Measurements from ENCODE around the gene IL25.
"Not testable (repeated sequence)": the region's sequence is repeated elsewhere in the genome, so short reads cannot be mapped to it uniquely, and the experiment has no call there.

The IL25 gene

GRCh38 chr14:23324993-23325392 is 47.6 kb upstream of the IL25 start:
- Histone ChIP-seq H3K9ac (ENCODE audit: low read depth, low read length, poor library complexity, severe bottlenecking) (no peak overlapping the region), H3K9me3 (ENCODE audit: insufficient read depth, low read depth, low read length) (no peaks in the 10 kb centered on the region), H3K4me1 (ENCODE audit: insufficient read depth, low read length, poor library complexity, severe bottlenecking) (peaks cover 24% of the 10 kb centered on the region), H3K27me3 (ENCODE audit: insufficient read depth, low read length, poor library complexity, severe bottlenecking) (no peaks in the 10 kb centered on the region), H3K4me3 (ENCODE audit: low read length, poor library complexity, severe bottlenecking) (no peak overlapping the region), H3F3A (ENCODE audit: low read depth) (peaks cover 11% of the 10 kb centered on the region; the same call in 1 of the 2 replicates), H3K4me2 (ENCODE audit: low read depth, low read length, poor library complexity, severe bottlenecking) (peak overlapping the region; percentile 99), H3K9me2 (replicated peaks; ENCODE audit: low read depth, low read length) (no peaks in the 10 kb centered on the region), H2AFZ (ENCODE audit: low read length) (no peak overlapping the region), H3K36me3 (ENCODE audit: insufficient read depth, low read length) (peaks cover 25% of the 10 kb centered on the region; the same call in 1 of the 2 replicates), H3K79me2 (ENCODE audit: insufficient read depth, low read length) (peaks cover 36% of the 10 kb centered on the region), H4K20me1 (ENCODE audit: insufficient read depth, low read length, poor library complexity, severe bottlenecking) (peaks cover 34% of the 10 kb centered on the region)
- TF ChIP-seq EZH2phosphoT487 (IDR thresholded peaks at IDR 0.05; ENCODE audit: borderline replicate concordance) (no peak), CTCF (conservative IDR thresholded peaks at IDR 0.05; ENCODE audit: low read length) (no peak)

GRCh38 chr14:23325746-23326145 is 46.9 kb upstream of the IL25 start:
- peaks cover 25% of the 10 kb centered on the region; the same call in 1 of the 2 replicates for H3K36me3 ChIP-seq (ENCODE audit: insufficient read depth, low read length)
- H4K20me1 ChIP-seq (ENCODE audit: insufficient read depth, low read length, poor library complexity, severe bottlenecking) = peaks cover 34% of the 10 kb centered on the region
- H3K4me2 ChIP-seq (ENCODE audit: low read depth, low read length, poor library complexity, severe bottlenecking); H3K27me3 ChIP-seq (ENCODE audit: insufficient read depth, low read length, poor library complexity, severe bottlenecking); H2AFZ ChIP-seq (ENCODE audit: low read length); H3K9ac ChIP-seq (ENCODE audit: low read depth, low read length, poor library complexity, severe bottlenecking); H3K4me3 ChIP-seq (ENCODE audit: low read length, poor library complexity, severe bottlenecking); H3K9me3 ChIP-seq (ENCODE audit: insufficient read depth, low read depth, low read length); H3K9me2 ChIP-seq (replicated peaks; ENCODE audit: low read depth, low read length): not testable (repeated sequence)
- H3K4me1 ChIP-seq (ENCODE audit: insufficient read depth, low read length, poor library complexity, severe bottlenecking) = peaks cover 18% of the 10 kb centered on the region
- H3F3A ChIP-seq (ENCODE audit: low read depth) = peaks cover 11% of the 10 kb centered on the region; the same call in 1 of the 2 replicates
- peaks cover 36% of the 10 kb centered on the region for H3K79me2 ChIP-seq (ENCODE audit: insufficient read depth, low read length)

- H3K9me2 ChIP-seq (replicated peaks; ENCODE audit: low read depth, low read length) = no peaks in the 10 kb centered on the region
- H3K9me3 ChIP-seq (ENCODE audit: insufficient read depth, low read depth, low read length) = no peaks in the 10 kb centered on the region
- no peak overlapping the region for H3K9ac ChIP-seq (ENCODE audit: low read depth, low read length, poor library complexity, severe bottlenecking)
- H4K20me1 ChIP-seq (ENCODE audit: insufficient read depth, low read length, poor library complexity, severe bottlenecking) = peaks cover 34% of the 10 kb centered on the region
- peaks cover 11% of the 10 kb centered on the region; the same call in 1 of the 2 replicates for H3F3A ChIP-seq (ENCODE audit: low read depth)
- peaks cover 25% of the 10 kb centered on the region; the same call in 1 of the 2 replicates for H3K36me3 ChIP-seq (ENCODE audit: insufficient read depth, low read length)
- no peak overlapping the region for H3K4me3 ChIP-seq (ENCODE audit: low read length, poor library complexity, severe bottlenecking)
- no peak overlapping the region for H3K4me2 ChIP-seq (ENCODE audit: low read depth, low read length, poor library complexity, severe bottlenecking)
- H3K4me1 ChIP-seq (ENCODE audit: insufficient read depth, low read length, poor library complexity, severe bottlenecking) = peaks cover 18% of the 10 kb centered on the region
- TF ChIP-seq CTCF (conservative IDR thresholded peaks at IDR 0.05; ENCODE audit: low read length) (no peak), EZH2phosphoT487 (IDR thresholded peaks at IDR 0.05; ENCODE audit: borderline replicate concordance) (no peak)
- peaks cover 33% of the 10 kb centered on the region for H3K79me2 ChIP-seq (ENCODE audit: insufficient read depth, low read length)
- no peak overlapping the region for H2AFZ ChIP-seq (ENCODE audit: low read length)
- no peaks in the 10 kb centered on the region for H3K27me3 ChIP-seq (ENCODE audit: insufficient read depth, low read length, poor library complexity, severe bottlenecking)
Measured at GRCh38 chr14:23326491-23327332, 45.9 kb upstream of the IL25 start.

All from Loucy (cell line).